WTC11 (cell line): ENCODE measurements around the gene COX19.

Source experiments
- CREB1 ChIP-seq: sonication (generic); formaldehyde crosslinking; IDR thresholded peaks from 2 replicates; pipeline ENCODE4 v1.8.0; 2023; ENCODE audit warnings: mild to moderate bottlenecking, missing genetic modification reagents
- CTCF ChIP-seq: fragments of 200-600 bp; IDR thresholded peaks from 2 replicates; pipeline ENCODE4 v1.8.0; 2022; ENCODE audit warnings: antibody characterized with exemption
- ESRRA ChIP-seq: sonication (generic); formaldehyde crosslinking; IDR thresholded peaks from 2 replicates; pipeline ENCODE4 v1.8.1; 2022; ENCODE audit warnings: mild to moderate bottlenecking, missing genetic modification reagents, borderline replicate concordance
- ETV6 ChIP-seq: sonication (generic); formaldehyde crosslinking; IDR thresholded peaks from 2 replicates; pipeline ENCODE4 v1.8.1; 2022; ENCODE audit warnings: mild to moderate bottlenecking, missing genetic modification reagents
- ZNF512 ChIP-seq: sonication (generic); formaldehyde crosslinking; IDR thresholded peaks from 2 replicates; pipeline ENCODE4 v1.8.1; 2022; ENCODE audit warnings: missing genetic modification reagents, borderline replicate concordance
- TF ChIP-seq, protein P1 (sequence below): sonication (generic); formaldehyde crosslinking; IDR thresholded peaks from 2 replicates; pipeline ENCODE4 v1.8.0; 2023; ENCODE audit warnings: missing genetic modification reagents
- TF ChIP-seq, protein P2 (sequence below): sonication (generic); formaldehyde crosslinking; IDR thresholded peaks from 2 replicates; pipeline ENCODE4 v1.8.0; 2022; ENCODE audit warnings: mild to moderate bottlenecking, missing genetic modification reagents
- TF ChIP-seq, protein P3 (sequence below): sonication (generic); formaldehyde crosslinking; IDR thresholded peaks from 2 replicates; pipeline ENCODE4 v1.8.1; 2023; ENCODE audit warnings: mild to moderate bottlenecking, missing genetic modification reagents
- TF ChIP-seq, protein P4 (sequence below): sonication (generic); formaldehyde crosslinking; conservative IDR thresholded peaks from 2 replicates; pipeline ENCODE4 v1.8.1; 2022; ENCODE audit warnings: mild to moderate bottlenecking, missing genetic modification reagents
- TF ChIP-seq, protein P5 (sequence below): sonication (generic); formaldehyde crosslinking; IDR thresholded peaks from 2 replicates; pipeline ENCODE4 v1.8.1; 2022; ENCODE audit warnings: low read depth, missing genetic modification reagents, borderline replicate concordance
- TF ChIP-seq, protein P6 (sequence below): sonication (generic); formaldehyde crosslinking; IDR thresholded peaks from 2 replicates; pipeline ENCODE4 v1.8.1; 2023; ENCODE audit warnings: mild to moderate bottlenecking, missing genetic modification reagents, moderate library complexity

GRCh38 chr7:935874-936385 is 39.4 kb downstream of the COX19 start:
- TF ChIP-seq CTCF (no peak), ZNF512 (CRISPR knock-in tag) (no peak), CREB1 (CRISPR knock-in tag) (no peak), ETV6 (CRISPR knock-in tag) (no peak), ESRRA (CRISPR knock-in tag) (no peak)
- TF ChIP-seq, protein P1, sequence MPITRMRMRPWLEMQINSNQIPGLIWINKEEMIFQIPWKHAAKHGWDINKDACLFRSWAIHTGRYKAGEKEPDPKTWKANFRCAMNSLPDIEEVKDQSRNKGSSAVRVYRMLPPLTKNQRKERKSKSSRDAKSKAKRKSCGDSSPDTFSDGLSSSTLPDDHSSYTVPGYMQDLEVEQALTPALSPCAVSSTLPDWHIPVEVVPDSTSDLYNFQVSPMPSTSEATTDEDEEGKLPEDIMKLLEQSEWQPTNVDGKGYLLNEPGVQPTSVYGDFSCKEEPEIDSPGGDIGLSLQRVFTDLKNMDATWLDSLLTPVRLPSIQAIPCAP (CRISPR knock-in tag): no peak
- TF ChIP-seq, protein P2, sequence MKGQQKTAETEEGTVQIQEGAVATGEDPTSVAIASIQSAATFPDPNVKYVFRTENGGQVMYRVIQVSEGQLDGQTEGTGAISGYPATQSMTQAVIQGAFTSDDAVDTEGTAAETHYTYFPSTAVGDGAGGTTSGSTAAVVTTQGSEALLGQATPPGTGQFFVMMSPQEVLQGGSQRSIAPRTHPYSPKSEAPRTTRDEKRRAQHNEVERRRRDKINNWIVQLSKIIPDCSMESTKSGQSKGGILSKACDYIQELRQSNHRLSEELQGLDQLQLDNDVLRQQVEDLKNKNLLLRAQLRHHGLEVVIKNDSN (CRISPR knock-in tag): no peak
- TF ChIP-seq, protein P3, sequence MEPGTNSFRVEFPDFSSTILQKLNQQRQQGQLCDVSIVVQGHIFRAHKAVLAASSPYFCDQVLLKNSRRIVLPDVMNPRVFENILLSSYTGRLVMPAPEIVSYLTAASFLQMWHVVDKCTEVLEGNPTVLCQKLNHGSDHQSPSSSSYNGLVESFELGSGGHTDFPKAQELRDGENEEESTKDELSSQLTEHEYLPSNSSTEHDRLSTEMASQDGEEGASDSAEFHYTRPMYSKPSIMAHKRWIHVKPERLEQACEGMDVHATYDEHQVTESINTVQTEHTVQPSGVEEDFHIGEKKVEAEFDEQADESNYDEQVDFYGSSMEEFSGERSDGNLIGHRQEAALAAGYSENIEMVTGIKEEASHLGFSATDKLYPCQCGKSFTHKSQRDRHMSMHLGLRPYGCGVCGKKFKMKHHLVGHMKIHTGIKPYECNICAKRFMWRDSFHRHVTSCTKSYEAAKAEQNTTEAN (CRISPR knock-in tag): no peak
- TF ChIP-seq, protein P4, sequence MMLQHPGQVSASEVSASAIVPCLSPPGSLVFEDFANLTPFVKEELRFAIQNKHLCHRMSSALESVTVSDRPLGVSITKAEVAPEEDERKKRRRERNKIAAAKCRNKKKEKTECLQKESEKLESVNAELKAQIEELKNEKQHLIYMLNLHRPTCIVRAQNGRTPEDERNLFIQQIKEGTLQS (CRISPR knock-in tag): no peak
- TF ChIP-seq, protein P5, sequence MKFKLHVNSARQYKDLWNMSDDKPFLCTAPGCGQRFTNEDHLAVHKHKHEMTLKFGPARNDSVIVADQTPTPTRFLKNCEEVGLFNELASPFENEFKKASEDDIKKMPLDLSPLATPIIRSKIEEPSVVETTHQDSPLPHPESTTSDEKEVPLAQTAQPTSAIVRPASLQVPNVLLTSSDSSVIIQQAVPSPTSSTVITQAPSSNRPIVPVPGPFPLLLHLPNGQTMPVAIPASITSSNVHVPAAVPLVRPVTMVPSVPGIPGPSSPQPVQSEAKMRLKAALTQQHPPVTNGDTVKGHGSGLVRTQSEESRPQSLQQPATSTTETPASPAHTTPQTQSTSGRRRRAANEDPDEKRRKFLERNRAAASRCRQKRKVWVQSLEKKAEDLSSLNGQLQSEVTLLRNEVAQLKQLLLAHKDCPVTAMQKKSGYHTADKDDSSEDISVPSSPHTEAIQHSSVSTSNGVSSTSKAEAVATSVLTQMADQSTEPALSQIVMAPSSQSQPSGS (CRISPR knock-in tag): no peak
- TF ChIP-seq, protein P6, sequence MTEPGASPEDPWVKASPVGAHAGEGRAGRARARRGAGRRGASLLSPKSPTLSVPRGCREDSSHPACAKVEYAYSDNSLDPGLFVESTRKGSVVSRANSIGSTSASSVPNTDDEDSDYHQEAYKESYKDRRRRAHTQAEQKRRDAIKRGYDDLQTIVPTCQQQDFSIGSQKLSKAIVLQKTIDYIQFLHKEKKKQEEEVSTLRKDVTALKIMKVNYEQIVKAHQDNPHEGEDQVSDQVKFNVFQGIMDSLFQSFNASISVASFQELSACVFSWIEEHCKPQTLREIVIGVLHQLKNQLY (CRISPR knock-in tag): no peak
